ENCODE results near the gene TRIM13. TPM values are rescaled to one million over a fixed set of nuclear protein-coding genes. Genes with fewer than 3 reads are reported as not detected.

Gene TRIM13
- polyA plus RNA-seq, 1 experiment: 33.3 TPM

- Histone ChIP-seq H3K27ac (ENCODE audit: low read depth, low read length) (no peak overlapping the region), H3K4me3 (ENCODE audit: low read depth, low read length) (no peak overlapping the region), H3K27me3 (ENCODE audit: control insufficient read depth, insufficient read depth, low read length) (no peaks in the 10 kb centered on the region), H3K9me3 (ENCODE audit: control insufficient read depth, insufficient read depth, low read length) (0 out of 2 replicates have a peak, but pooled peaks cover 4% of the 10 kb centered on the region)
- DNase-seq (ENCODE audit: low read depth, low spot score): no peak
- ChIA-PET POLR2A (no interaction called here), CTCF (no interaction called here)
- no peak for TF ChIP-seq CTCF (IDR thresholded peaks at IDR 0.05; ENCODE audit: low read depth, low read length)
These were observed 4.4 kb downstream of the TRIM13 start for GRCh38 chr13:50001287-50001686.

GRCh38 chr13:50006426-50007135, 9.7 kb downstream of the TRIM13 start:
- no peak overlapping the region for H3K4me3 ChIP-seq (ENCODE audit: low read depth, low read length)
- no peak for TF ChIP-seq CTCF (IDR thresholded peaks at IDR 0.05; ENCODE audit: low read depth, low read length)
- DNase-seq (ENCODE audit: low read depth, low spot score): no peak
- ChIA-PET CTCF (interaction anchor here (1.4 to 2.1 kb wide), 2 partner anchors 9 to 30 kb away, joined by 3 to 18 read pairs; partner anchors contain the start of gene TRIM13), POLR2A (interaction anchor here (0.7 kb wide), 1 partner anchor 479 kb away, joined by 5 read pairs; no protein-coding TSS in a partner anchor)
- H3K27me3 ChIP-seq (ENCODE audit: control insufficient read depth, insufficient read depth, low read length): no peaks in the 10 kb centered on the region
- 0 out of 2 replicates have a peak, but pooled peaks cover 4% of the 10 kb centered on the region for H3K9me3 ChIP-seq (ENCODE audit: control insufficient read depth, insufficient read depth, low read length)
- no peak overlapping the region for H3K27ac ChIP-seq (ENCODE audit: low read depth, low read length)

GRCh38 chr13:50011461-50011860, 14.6 kb downstream of the TRIM13 start:
- no peaks in the 10 kb centered on the region for H3K27me3 ChIP-seq (ENCODE audit: control insufficient read depth, insufficient read depth, low read length)
- H3K4me3 ChIP-seq (ENCODE audit: low read depth, low read length): no peak overlapping the region
- no peak for DNase-seq (ENCODE audit: low read depth, low spot score)
- ChIA-PET CTCF (interaction anchor here (1.3 to 2.5 kb wide), 2 partner anchors 14 to 75 kb away, joined by 4 to 17 read pairs; partner anchors contain the start of genes SPRYD7 and TRIM13), POLR2A (no interaction called here)
- H3K27ac ChIP-seq (ENCODE audit: low read depth, low read length): no peak overlapping the region
- no peak for TF ChIP-seq CTCF (IDR thresholded peaks at IDR 0.05; ENCODE audit: low read depth, low read length)
- no peaks in the 10 kb centered on the region for H3K9me3 ChIP-seq (ENCODE audit: control insufficient read depth, insufficient read depth, low read length)

- TF ChIP-seq CTCF (IDR thresholded peaks at IDR 0.05; ENCODE audit: low read depth, low read length): no peak
- POLR2A ChIA-PET: no interaction called here
- no peak for DNase-seq (ENCODE audit: low read depth, low spot score)
- H3K4me3 ChIP-seq (ENCODE audit: low read depth, low read length): no peak overlapping the region
- H3K27ac ChIP-seq (ENCODE audit: low read depth, low read length): no peak overlapping the region
- CTCF ChIA-PET: interaction anchor here (0.6 to 2.5 kb wide), 2 partner anchors 8 to 15 kb away, joined by 4 to 17 read pairs; partner anchors contain the start of gene TRIM13
- H3K27me3 ChIP-seq (ENCODE audit: control insufficient read depth, insufficient read depth, low read length): no peaks in the 10 kb centered on the region
- H3K9me3 ChIP-seq (ENCODE audit: control insufficient read depth, insufficient read depth, low read length): no peaks in the 10 kb centered on the region
These were observed 15.7 kb downstream of the TRIM13 start for GRCh38 chr13:50012396-50013169.

All from AG04450 (cell line).